Astrocyte (in vitro differentiated cells and primary cell): ENCODE results near the gene GDAP1L1. TPM values are rescaled to one million over a fixed set of nuclear protein-coding genes. Genes with fewer than 3 reads are reported as not detected.
"Not testable (repeated sequence)": the region's sequence is repeated elsewhere in the genome, so short reads cannot be mapped to it uniquely, and the experiment has no call there.

Experiments
- DNase-seq: peaks from one replicate; pipeline ENCODE4 v3.0.0-alpha.2; 2010; ENCODE audit warnings: low read depth
- FAIRE-seq: peaks from 2 replicates; lab custom pipeline; 2011; peaks lifted over from hg19 to GRCh38; lab: Jason Lieb, UNC
- H2AFZ ChIP-seq: 2 replicates; pipeline ENCODE4 v1.6.0; 2012; ENCODE audit warnings: low read depth, low read length, inconsistent platforms
- H3K27ac ChIP-seq: 2 replicates; pipeline ENCODE4 v1.5.1; 2011; ENCODE audit warnings: low read depth, low read length, inconsistent platforms
- H3K27me3 ChIP-seq: 2 replicates; pipeline ENCODE4 v1.6.0; 2011; ENCODE audit warnings: low read length, inconsistent platforms; ENCODE audit not compliant: insufficient read depth
- H3K36me3 ChIP-seq: 2 replicates; pipeline ENCODE4 v1.5.1; 2011; ENCODE audit warnings: low read length, inconsistent platforms; ENCODE audit not compliant: insufficient read depth
- H3K4me1 ChIP-seq: 2 replicates; pipeline ENCODE4 v1.5.1; 2011; ENCODE audit warnings: low read length, inconsistent platforms; ENCODE audit not compliant: insufficient read depth
- H3K4me2 ChIP-seq: 2 replicates; pipeline ENCODE4 v1.6.0; 2012; ENCODE audit warnings: low read length, inconsistent platforms
- H3K4me3 ChIP-seq: 2 replicates; pipeline ENCODE4 v1.5.1; 2011; ENCODE audit warnings: low read depth, mild to moderate bottlenecking, low read length, inconsistent platforms; ENCODE audit not compliant: insufficient read depth
- H3K79me2 ChIP-seq: 2 replicates; pipeline ENCODE4 v1.6.0; 2012; ENCODE audit warnings: mild to moderate bottlenecking, low read length, inconsistent platforms; ENCODE audit not compliant: insufficient read depth
- H3K9ac ChIP-seq: 2 replicates; pipeline ENCODE4 v1.6.0; 2012; ENCODE audit warnings: mild to moderate bottlenecking, low read length, inconsistent platforms
- H3K9me3 ChIP-seq: 2 replicates; pipeline ENCODE4 v1.5.1; 2012; ENCODE audit warnings: low read depth, mild to moderate bottlenecking, low read length, inconsistent platforms; ENCODE audit not compliant: insufficient read depth
- H4K20me1 ChIP-seq: 2 replicates; pipeline ENCODE4 v1.6.0; 2012; ENCODE audit warnings: low read length, inconsistent platforms; ENCODE audit not compliant: insufficient read depth
- H3K27ac Mint-ChIP-seq: one replicate; pipeline ENCODE4 v1.8.0; 2021; ENCODE audit warnings: mild to moderate bottlenecking, mixed read lengths; ENCODE audit not compliant: unreplicated experiment
- H3K27me3 Mint-ChIP-seq: one replicate; pipeline ENCODE4 v1.8.0; 2021; ENCODE audit warnings: low read depth, mixed read lengths; ENCODE audit not compliant: unreplicated experiment
- H3K36me3 Mint-ChIP-seq: one replicate; pipeline ENCODE4 v1.8.0; 2021; ENCODE audit warnings: low read depth, mixed read lengths; ENCODE audit not compliant: unreplicated experiment
- H3K4me1 Mint-ChIP-seq: one replicate; pipeline ENCODE4 v1.8.0; 2021; ENCODE audit warnings: low read depth, mixed read lengths; ENCODE audit not compliant: unreplicated experiment
- H3K4me3 Mint-ChIP-seq: one replicate; pipeline ENCODE4 v1.8.0; 2021; ENCODE audit warnings: mild to moderate bottlenecking, moderate library complexity, mixed read lengths; ENCODE audit not compliant: unreplicated experiment
- H3K9me3 Mint-ChIP-seq: one replicate; pipeline ENCODE4 v1.8.0; 2021; ENCODE audit warnings: mild to moderate bottlenecking, mixed read lengths; ENCODE audit not compliant: unreplicated experiment
- CTCF ChIP-seq: IDR thresholded peaks from 2 replicates; pipeline ENCODE4 v1.5.1; 2011; ENCODE audit warnings: low read depth, mild to moderate bottlenecking, inconsistent platforms, low read length, moderate library complexity; ENCODE audit not compliant: insufficient read depth
- EZH2 ChIP-seq: IDR thresholded peaks from 2 replicates; pipeline ENCODE4 v1.6.1; 2012; ENCODE audit warnings: mild to moderate bottlenecking, low read length, inconsistent platforms; ENCODE audit not compliant: insufficient read depth
- total RNA-seq: library from RNA; stranded (reverse); gene quantifications from 2 replicates; pipeline ENCODE4 v1.2.1, GENCODE V29; 2021

The GDAP1L1 gene
- total RNA-seq, 1 donor from 2014 or later: 0.64 TPM

- H3K36me3 Mint-ChIP-seq: peaks cover 10% of the 10 kb centered on the region
- Histone ChIP-seq H3K4me1 (no peaks in the 10 kb centered on the region), H3K36me3 (no peaks in the 10 kb centered on the region), H3K79me2 (no peaks in the 10 kb centered on the region), H3K9me3 (no peaks in the 10 kb centered on the region), H3K4me2 (no peak overlapping the region), H2AFZ (no peak overlapping the region), H3K9ac (no peak overlapping the region), H3K27me3 (no peaks in the 10 kb centered on the region), H4K20me1 (no peaks in the 10 kb centered on the region), H3K4me3 (no peak overlapping the region), H3K27ac (no peak overlapping the region)
- H3K4me1 Mint-ChIP-seq: no peaks in the 10 kb centered on the region
- no peak overlapping the region for H3K4me3 Mint-ChIP-seq
- TF ChIP-seq CTCF (no peak), EZH2 (no peak)
- DNase-seq (no peak), FAIRE-seq (no peak)
- peaks cover 7% of the 10 kb centered on the region for H3K9me3 Mint-ChIP-seq
- peaks cover 14% of the 10 kb centered on the region for H3K27me3 Mint-ChIP-seq
- H3K27ac Mint-ChIP-seq: no peak overlapping the region
Observed at GRCh38 chr20:44291754-44292153, 44.6 kb downstream of the GDAP1L1 start.

GRCh38 chr20:44296011-44296410, 48.9 kb downstream of the GDAP1L1 start:
- H3K4me1 Mint-ChIP-seq: no peaks in the 10 kb centered on the region
- no peak overlapping the region for H3K4me3 Mint-ChIP-seq
- no peaks in the 10 kb centered on the region for H3K4me1 ChIP-seq
- no peak overlapping the region for H3K27ac ChIP-seq
- H3K79me2 ChIP-seq: no peaks in the 10 kb centered on the region
- DNase-seq (no peak), FAIRE-seq (no peak)
- H3K27me3 ChIP-seq: no peaks in the 10 kb centered on the region
- H3K9me3 Mint-ChIP-seq: peaks cover 1% of the 10 kb centered on the region
- no peak overlapping the region for H3K4me2 ChIP-seq
- H2AFZ ChIP-seq: no peak overlapping the region
- H3K27me3 Mint-ChIP-seq: peaks cover 5% of the 10 kb centered on the region
- no peaks in the 10 kb centered on the region for H3K9me3 ChIP-seq
- TF ChIP-seq CTCF (no peak), EZH2 (no peak)
- H4K20me1 ChIP-seq: peaks cover 6% of the 10 kb centered on the region
- H3K9ac ChIP-seq: no peak overlapping the region
- peaks cover 2% of the 10 kb centered on the region for H3K36me3 Mint-ChIP-seq
- H3K27ac Mint-ChIP-seq: no peak overlapping the region
- no peaks in the 10 kb centered on the region for H3K36me3 ChIP-seq
- H3K4me3 ChIP-seq: no peak overlapping the region

- Histone ChIP-seq H3K27me3 (no peaks in the 10 kb centered on the region), H3K4me2 (no peak overlapping the region), H3K36me3 (no peaks in the 10 kb centered on the region), H3K4me3 (no peak overlapping the region), H3K9me3 (no peaks in the 10 kb centered on the region), H3K79me2 (no peaks in the 10 kb centered on the region), H3K9ac (no peak overlapping the region), H2AFZ (no peak overlapping the region), H4K20me1 (peaks cover 6% of the 10 kb centered on the region), H3K4me1 (no peaks in the 10 kb centered on the region), H3K27ac (no peak overlapping the region)
- Mint-ChIP-seq H3K9me3 (no peaks in the 10 kb centered on the region), H3K36me3 (peaks cover 2% of the 10 kb centered on the region), H3K27me3 (no peaks in the 10 kb centered on the region), H3K4me1 (peaks cover 2% of the 10 kb centered on the region), H3K4me3 (no peak overlapping the region), H3K27ac (no peak overlapping the region)
- no peak for FAIRE-seq
- DNase-seq: no peak
- TF ChIP-seq CTCF (no peak), EZH2 (no peak)
Observed at GRCh38 chr20:44297721-44298120, 50.6 kb downstream of the GDAP1L1 start.

- H3K27me3 ChIP-seq, H3K9me3 Mint-ChIP-seq: not testable (repeated sequence)
Observed at GRCh38 chr20:44299011-44299535, 52.0 kb downstream of the GDAP1L1 start.

More at GRCh38 chr20:44299011-44299535, 52.0 kb downstream of the GDAP1L1 start:
- H3K4me1 ChIP-seq, H3K36me3 Mint-ChIP-seq, H3K4me1 Mint-ChIP-seq, H3K27ac ChIP-seq, H3K27me3 Mint-ChIP-seq, FAIRE-seq, H3K4me2 ChIP-seq, H3K4me3 Mint-ChIP-seq, DNase-seq, H3K9me3 ChIP-seq, H4K20me1 ChIP-seq, H3K36me3 ChIP-seq, H3K79me2 ChIP-seq, H3K9ac ChIP-seq, H3K4me3 ChIP-seq, H2AFZ ChIP-seq, H3K27ac Mint-ChIP-seq: not testable (repeated sequence)
